Measurements from ENCODE around the gene PHF21B. TPM values are rescaled to one million over a fixed set of nuclear protein-coding genes. Genes with fewer than 3 reads are reported as not detected.

Gene PHF21B
- total and polyA plus RNA-seq, 2 donors (not counting 3 experiments of a cell fraction or from before 2014, with no cell fraction given), result not detected

- FAIRE-seq (no peak), DNase-seq (ENCODE audit: low read depth, low spot score) (peak; percentile 10)
- Histone ChIP-seq H3K9me1 (replicated peaks; ENCODE audit: control insufficient read depth, extremely low read depth, insufficient read depth, low read length) (no peaks in the 10 kb centered on the region), H3K27ac (ENCODE audit: insufficient read depth, low read depth, low read length) (no peak overlapping the region), H3K9me3 (replicated peaks; ENCODE audit: control insufficient read depth, insufficient read depth, low read length) (no peaks in the 10 kb centered on the region), H4K20me1 (replicated peaks; ENCODE audit: control insufficient read depth, extremely low read depth, insufficient read depth, low read length) (no peaks in the 10 kb centered on the region), H3K4me3 (replicated peaks in 1 of 3; ENCODE audit: insufficient read depth in 1 of 3, low read depth in 1 of 3, low read length in 3 of 3) (no peak overlapping the region), H3K9ac (replicated peaks; ENCODE audit: extremely low read depth, insufficient read depth, low read length) (no peak overlapping the region), H3K36me3 (ENCODE audit: control insufficient read depth in 2 of 2, extremely low read depth in 1 of 2, insufficient read depth in 2 of 2, low read length in 2 of 2) (no peaks in the 10 kb centered on the region), H3K27me3 (ENCODE audit: control insufficient read depth in 2 of 2, insufficient read depth in 2 of 2, low read length in 2 of 2) (peaks cover 47 to 49% of the 10 kb centered on the region in 2 experiments), H3K79me2 (ENCODE audit: control insufficient read depth, insufficient read depth, low read length) (no peaks in the 10 kb centered on the region), H3K4me1 (ENCODE audit: control insufficient read depth, extremely low read depth, insufficient read depth, low read length) (peaks cover 10% of the 10 kb centered on the region), H2AFZ (ENCODE audit: low read depth, low read length) (no peak overlapping the region), H3K4me2 (ENCODE audit: insufficient read depth, low read length) (no peak overlapping the region)
- BruUV-seq (replicated peaks), result no TSS peak
- POLR2A ChIA-PET, result no interaction called here
- CTCF ChIA-PET, result interaction anchor here (0.6 to 0.8 kb wide), 3 partner anchors 8 to 9 kb away, joined by 3 to 4 read pairs (median 4); no protein-coding TSS in a partner anchor
- no peak for TF ChIP-seq GATA2 (IDR thresholded peaks at IDR 0.05; ENCODE audit: insufficient read depth, insufficient read length, low read depth, low read length)
- no peak for TF ChIP-seq FOS (IDR thresholded peaks at IDR 0.05; ENCODE audit: borderline replicate concordance, insufficient read depth, low read length)
- TF ChIP-seq MAX (IDR thresholded peaks at IDR 0.05; ENCODE audit: insufficient read depth, insufficient read length), result no peak
- no peak for TF ChIP-seq POLR2AphosphoS5 (IDR thresholded peaks at IDR 0.05; ENCODE audit: insufficient read depth, low read depth, low read length)
- no peak for TF ChIP-seq JUN (IDR thresholded peaks at IDR 0.05; ENCODE audit: borderline replicate concordance, insufficient read depth, insufficient read length, low read depth)
- TF ChIP-seq MYC (IDR thresholded peaks at IDR 0.05; ENCODE audit: low read depth, low read length), result no peak
- TF ChIP-seq POLR2A (IDR thresholded peaks at IDR 0.05; ENCODE audit: low read depth, low read length), result no peak
- TF ChIP-seq CTCF (IDR thresholded peaks at IDR 0.05; ENCODE audit: extremely low read depth in 1 of 2, insufficient read depth in 1 of 2, low read depth in 1 of 2, low read length in 2 of 2), result no peak
- TF ChIP-seq EZH2 (IDR thresholded peaks at IDR 0.05; ENCODE audit: borderline replicate concordance, low read depth, low read length, severe bottlenecking), result no peak
- intact Hi-C loops (cut with micrococcal nuclease) (no loop called here), dilution Hi-C loops (cut with MboI; ENCODE audit: extremely low pct_ligation_motif_present, low sequenced_read_pairs) (no loop called here)
Observed at GRCh38 chr22:45007391-45008185, 2.2 kb downstream of the PHF21B start.
